ENCODE results near the gene UBE2D3.
A peak's percentile ranks its signal among the peaks of the same experiment; 100 is the strongest.

Gene UBE2D3

GRCh38 chr4:102787944-102788343, 39.4 kb downstream of the UBE2D3 start:
- DNase-seq = no peak

GRCh38 chr4:102787096-102787881, 40.1 kb downstream of the UBE2D3 start:
- DNase-seq = no peak

- no peak for DNase-seq
Observed at GRCh38 chr4:102786279-102786678, 41.1 kb downstream of the UBE2D3 start.

GRCh38 chr4:102783006-102783405, 44.3 kb downstream of the UBE2D3 start:
- no peak for DNase-seq

GRCh38 chr4:102781570-102781969, 45.8 kb downstream of the UBE2D3 start:
- no peak for DNase-seq

- no peak for DNase-seq
Observed at GRCh38 chr4:102780476-102781144, 46.7 kb downstream of the UBE2D3 start.

GRCh38 chr4:102779204-102779603, 48.1 kb downstream of the UBE2D3 start:
- DNase-seq = no peak

- no peak for DNase-seq
Observed at GRCh38 chr4:102778720-102779119, 48.6 kb downstream of the UBE2D3 start.

- no peak for DNase-seq
Observed at GRCh38 chr4:102775805-102776204, 51.5 kb downstream of the UBE2D3 start.

- DNase-seq = no peak
Observed at GRCh38 chr4:102774254-102774653, 53.1 kb downstream of the UBE2D3 start.

- no peak for DNase-seq
Observed at GRCh38 chr4:102772738-102773340, 54.5 kb downstream of the UBE2D3 start.

GRCh38 chr4:102764901-102765300, 62.5 kb downstream of the UBE2D3 start:
- DNase-seq = no peak

- no peak for DNase-seq
Observed at GRCh38 chr4:102761906-102762305, 65.4 kb downstream of the UBE2D3 start.

- DNase-seq = peak; percentile 17
Observed at GRCh38 chr4:102761296-102761701, 66.1 kb downstream of the UBE2D3 start.

- peak; percentile 81 for DNase-seq
Observed at GRCh38 chr4:102760645-102761295, 66.6 kb downstream of the UBE2D3 start, which contains the start of gene MANBA. Gene MANBA (minus strand): TSS chr4:102760968. CDS start chr4:102760894, 74 bp downstream.

- peak; percentile 8 for DNase-seq
Observed at GRCh38 chr4:102759831-102760644, 67.3 kb downstream of the UBE2D3 start.

- no peak for DNase-seq
Observed at GRCh38 chr4:102758241-102759160, 68.8 kb downstream of the UBE2D3 start.

GRCh38 chr4:102757681-102758080, 69.7 kb downstream of the UBE2D3 start:
- DNase-seq = no peak

- no peak for DNase-seq
Observed at GRCh38 chr4:102754044-102754443, 73.3 kb downstream of the UBE2D3 start.

GRCh38 chr4:102751941-102752340, 75.4 kb downstream of the UBE2D3 start:
- no peak for DNase-seq

Data from activated CD4-positive, alpha-beta T cell treated with anti-CD3 and anti-CD28 coated beads, Interleukin-2, amount 50 U/mL, for 1 hour (primary cell).